Pancreas (tissue), 10 donors: Measurements from ENCODE around the gene GNAT2. TPM values are rescaled to one million over a fixed set of nuclear protein-coding genes. Genes with fewer than 3 reads are reported as not detected.

ENCODE experiments used
- ATAC-seq, 4 donors: fragments of 200-7000 bp; cut with Tn5 transposase; one replicate each; pipeline versions ENCODE4 v1.8.0 to v1.9.1; 2020; ENCODE audit warnings: mild to moderate bottlenecking in 4 of 4, moderate library complexity in 4 of 4
- DNase-seq, 6 donors: peaks; one replicate each; pipeline ENCODE4 v3.0.0-alpha.2; 2020
- FAIRE-seq: peaks from 2 replicates; lab custom pipeline; 2012; peaks lifted over from hg19 to GRCh38; lab: Jason Lieb, UNC
- H3K27ac ChIP-seq, 4 donors: fragments of 200-600 bp; sonication (generic); 1 replicate in 3 of 4; 2 replicates in 1 of 4; pipeline versions ENCODE4 v1.5.0 to v1.8.0; 2020
- H3K27me3 ChIP-seq, 4 donors: fragments of 200-600 bp; one replicate each; pipeline ENCODE4 v1.8.0; 2021
- H3K36me3 ChIP-seq, 3 donors: fragments of 200-600 bp; sonication (generic) in 1 of 3; one replicate each; pipeline versions ENCODE4 v1.5.0 to v1.8.0; 2020 to 2021
- H3K4me1 ChIP-seq, 3 donors: fragments of 200-600 bp; one replicate each; pipeline ENCODE4 v1.8.0; 2021
- H3K4me3 ChIP-seq, 4 donors: fragments of 200-600 bp; sonication (generic) in 2 of 4; one replicate each; pipeline versions ENCODE4 v1.5.0 to v1.8.0; 2020 to 2021
- H3K9me3 ChIP-seq, 4 donors: fragments of 200-600 bp; one replicate each; pipeline ENCODE4 v1.8.0; 2021
- CTCF ChIP-seq, 4 donors: fragments of 200-600 bp; sonication (generic) in 3 of 4; IDR thresholded peaks; one replicate each; pipeline versions ENCODE4 v1.5.0 to v1.8.0; 2021; ENCODE audit warnings: antibody characterized with exemption in 4 of 4
- WGBS, 2 donors: extraction: QIAGEN DNeasy Blood & Tissue Kit; methylation state at CpG; one replicate each; pipeline ENCODE4 v1.1.7; 2013; 5-methylcytosine and 5-hydroxymethylcytosine counted together
- intact Hi-C, 3 donors: fragments of 100-400 bp; cut with DNase I; formaldehyde crosslinking; loops; one replicate each; pipeline versions ENCODE4 v1.11.1 to v1.14.2; 2022
- polyA plus RNA-seq, 2 donors: library from polyadenylated mRNA; stranded (reverse); fragments of 200-250 nt; gene quantifications; one replicate each; pipeline ENCODE4 v1.2.3, GENCODE V29; 2013
- total RNA-seq, 6 donors: library from RNA; stranded (reverse); fragmentation: NEBNext Ultra II Directional in 4 of 6; extraction: Animal tissue kit (Norgen Biotek cat#: 25700) in 4 of 6; gene quantifications; one replicate each; pipeline versions ENCODE4 v1.2.1 to v1.2.4, GENCODE V29; 2021 to 2023
- donor health status: healthy with polysubstance abuse.
- donor health status: DM: no; HTN: no; CAD: no; lungs with moderate emphysema.
- donor health status: DM: no; HTN: no; CAD: no.
- donor health status: control.
- donor health status: control.
- donor health status: Bipolar disorder and iron deficiency.
- donor health status: DM: yes; HTN: yes; CAD: no.
- donor health status: DM: no; HTN: no; CAD: no.
- donor health status: DM: no; HTN: no; CAD: no.
- donor health status: DM: yes; HTN: yes; CAD: no.

Gene GNAT2
- total and polyA plus RNA-seq, 8 donors, result 0.60 to 0.82 TPM; not detected in 6

- H3K27me3 ChIP-seq, result no peaks in the 10 kb centered on the region
- intact Hi-C loops, result loop anchor here in 1 of 3 donors (5.0 kb wide), 1 partner anchor 132 kb away; no protein-coding TSS in a partner anchor
- H3K36me3 ChIP-seq, result no peaks in the 10 kb centered on the region
- DNase-seq, result peak; percentile 66 to 99 (median 91)
- H3K4me3 ChIP-seq, result no peak overlapping the region
- no peak for FAIRE-seq
- 36 to 41% methylated on average over 5 of the region's 5 CpGs for WGBS, 2 donors
- TF ChIP-seq CTCF (IDR thresholded peaks at IDR 0.05), result peak; percentile 92 to 99 (median 94)
- ATAC-seq, result peak; percentile 62 to 89 (median 84)
- H3K4me1 ChIP-seq, result peaks cover 0 to 6% (median 0%) of the 10 kb centered on the region in 3 donors
- no peak overlapping the region for H3K27ac ChIP-seq
- H3K9me3 ChIP-seq, result no peaks in the 10 kb centered on the region
Observed at GRCh38 chr1:109640285-109640865, 21.0 kb upstream of the GNAT2 start.

GRCh38 chr1:109639841-109640184 lies 20.4 kb upstream of the GNAT2 start:
- 37 to 41% methylated on average over 6 of the region's 6 CpGs for WGBS, 2 donors
- ATAC-seq (no peak), DNase-seq (peak in 1 of 6 donors; percentile 6), FAIRE-seq (no peak)
- TF ChIP-seq CTCF (IDR thresholded peaks at IDR 0.05), result no peak
- Histone ChIP-seq H3K9me3 (no peaks in the 10 kb centered on the region), H3K27ac (no peak overlapping the region), H3K4me1 (peaks cover 0 to 6% (median 0%) of the 10 kb centered on the region in 3 donors), H3K27me3 (no peaks in the 10 kb centered on the region), H3K4me3 (no peak overlapping the region), H3K36me3 (no peaks in the 10 kb centered on the region)
- intact Hi-C loops, result loop anchor here (5.0 to 10.0 kb wide), 4 partner anchors 95 to 345 kb away; partner anchors contain the start of genes AHCYL1 (in 2 of the 3) and GNAI3 (in 1 of the 3)

GRCh38 chr1:109639063-109639840 lies 19.8 kb upstream of the GNAT2 start:
- DNase-seq, result no peak
- intact Hi-C loops, result loop anchor here (5.0 to 10.0 kb wide), 4 partner anchors 94 to 346 kb away; partner anchors contain the start of genes AHCYL1 (in 2 of the 3) and GNAI3 (in 1 of the 3)
- H3K4me3 ChIP-seq, result no peak overlapping the region
- TF ChIP-seq CTCF (IDR thresholded peaks at IDR 0.05), result no peak
- no peak for FAIRE-seq
- no peak overlapping the region for H3K27ac ChIP-seq
- no peaks in the 10 kb centered on the region for H3K27me3 ChIP-seq
- no peaks in the 10 kb centered on the region for H3K9me3 ChIP-seq
- H3K4me1 ChIP-seq, result peaks cover 0 to 6% (median 0%) of the 10 kb centered on the region in 3 donors
- no peaks in the 10 kb centered on the region for H3K36me3 ChIP-seq
- 74 to 81% methylated on average over 9 of the region's 9 CpGs for WGBS, 2 donors
- no peak for ATAC-seq

GRCh38 chr1:109637446-109637845 lies 18.0 kb upstream of the GNAT2 start:
- no peak for TF ChIP-seq CTCF (IDR thresholded peaks at IDR 0.05)
- WGBS, 2 donors, result 91 to 96% methylated on average over 7 of the region's 7 CpGs
- Histone ChIP-seq H3K27me3 (no peaks in the 10 kb centered on the region), H3K9me3 (no peaks in the 10 kb centered on the region), H3K36me3 (no peaks in the 10 kb centered on the region), H3K27ac (no peak overlapping the region), H3K4me1 (no peaks in the 10 kb centered on the region), H3K4me3 (no peak overlapping the region)
- ATAC-seq (no peak), DNase-seq (no peak), FAIRE-seq (no peak)
- intact Hi-C loops, result loop anchor here (5.0 to 10.0 kb wide), 4 partner anchors 93 to 347 kb away; partner anchors contain the start of genes AHCYL1 (in 2 of the 3) and GNAI3 (in 1 of the 3)
